Psoas muscle (tissue), 8 donors: ENCODE data around the gene RGS12. TPM values are rescaled to one million over a fixed set of nuclear protein-coding genes. Genes with fewer than 3 reads are reported as not detected.

Experiments
- ATAC-seq, 4 donors: fragments of 200-7000 bp; cut with Tn5 transposase; one replicate each; pipeline ENCODE4 v1.9.1; 2020; ENCODE audit warnings: moderate library complexity in 3 of 4, mild to moderate bottlenecking in 2 of 4
- DNase-seq, 2 donors: peaks; one replicate each; pipeline ENCODE4 v3.0.0-alpha.2; 2020
- H3K27ac ChIP-seq: fragments of 200-600 bp; one replicate; pipeline ENCODE4 v1.8.0; 2022
- H3K27me3 ChIP-seq, 3 donors: fragments of 200-600 bp in 1 of 3; one replicate each; pipeline versions ENCODE4 v1.6.1 to v1.8.0; 2013 to 2022; ENCODE audit warnings: low read length in 2 of 3, mild to moderate bottlenecking in 2 of 3, moderate library complexity in 1 of 3; ENCODE audit not compliant: insufficient read depth in 3 of 3
- H3K36me3 ChIP-seq, 2 donors: fragments of 200-600 bp in 1 of 2; one replicate each; pipeline versions ENCODE4 v1.6.1 to v1.8.0; 2013 to 2022; ENCODE audit warnings: low read depth in 1 of 2, mild to moderate bottlenecking in 1 of 2, moderate library complexity in 1 of 2; ENCODE audit not compliant: insufficient read depth in 1 of 2
- H3K4me1 ChIP-seq: fragments of 200-600 bp; one replicate; pipeline ENCODE4 v1.8.0; 2022
- H3K4me3 ChIP-seq: fragments of 200-600 bp; one replicate; pipeline ENCODE4 v1.8.0; 2022; ENCODE audit warnings: mild to moderate bottlenecking
- H3K9me3 ChIP-seq: fragments of 200-600 bp; one replicate; pipeline ENCODE4 v1.8.0; 2022
- WGBS, 3 donors: extraction: QIAGEN DNeasy Blood & Tissue Kit; methylation state at CpG; one replicate each; pipeline versions ENCODE4 v1.1.6 to v1.1.7; 2013; 5-methylcytosine and 5-hydroxymethylcytosine counted together
- intact Hi-C, 2 donors: fragments of 100-400 bp; cut with DNase I; formaldehyde crosslinking; loops; one replicate each; pipeline versions ENCODE4 v1.11.0 to v1.14.2; 2022
- polyA plus RNA-seq, 3 donors: library from polyadenylated mRNA; stranded (reverse); fragments of 200-250 nt; gene quantifications; one replicate each; pipeline ENCODE4 v1.2.3, GENCODE V29; 2013
- total RNA-seq, 4 donors: library from RNA; stranded (reverse); fragmentation: NEBNext Ultra II Directional in 2 of 4; extraction: Animal tissue kit (Norgen Biotek cat#: 25700) in 2 of 4; gene quantifications; one replicate each; pipeline versions ENCODE4 v1.2.1 to v1.2.4, GENCODE V29; 2021 to 2023
- TF ChIP-seq, protein P1 (sequence below): fragments of 200-600 bp; IDR thresholded peaks from one replicate; pipeline ENCODE4 v1.8.0; 2022; ENCODE audit warnings: antibody characterized with exemption
- donor health status: healthy with polysubstance abuse.
- donor health status: DM: no; HTN: no; CAD: no; lungs with moderate emphysema.
- donor health status: Bipolar disorder and iron deficiency.
- donor health status: healthy.
- donor health status: DM: yes; HTN: yes; CAD: no.
- donor health status: DM: no; HTN: no; CAD: no.
- donor health status: DM: no; HTN: no; CAD: no.
- donor health status: DM: yes; HTN: yes; CAD: no.

The RGS12 gene
- total and polyA plus RNA-seq, 7 donors, result 7.5 to 29.0 (median 17.6) TPM

- TF ChIP-seq, protein P1, sequence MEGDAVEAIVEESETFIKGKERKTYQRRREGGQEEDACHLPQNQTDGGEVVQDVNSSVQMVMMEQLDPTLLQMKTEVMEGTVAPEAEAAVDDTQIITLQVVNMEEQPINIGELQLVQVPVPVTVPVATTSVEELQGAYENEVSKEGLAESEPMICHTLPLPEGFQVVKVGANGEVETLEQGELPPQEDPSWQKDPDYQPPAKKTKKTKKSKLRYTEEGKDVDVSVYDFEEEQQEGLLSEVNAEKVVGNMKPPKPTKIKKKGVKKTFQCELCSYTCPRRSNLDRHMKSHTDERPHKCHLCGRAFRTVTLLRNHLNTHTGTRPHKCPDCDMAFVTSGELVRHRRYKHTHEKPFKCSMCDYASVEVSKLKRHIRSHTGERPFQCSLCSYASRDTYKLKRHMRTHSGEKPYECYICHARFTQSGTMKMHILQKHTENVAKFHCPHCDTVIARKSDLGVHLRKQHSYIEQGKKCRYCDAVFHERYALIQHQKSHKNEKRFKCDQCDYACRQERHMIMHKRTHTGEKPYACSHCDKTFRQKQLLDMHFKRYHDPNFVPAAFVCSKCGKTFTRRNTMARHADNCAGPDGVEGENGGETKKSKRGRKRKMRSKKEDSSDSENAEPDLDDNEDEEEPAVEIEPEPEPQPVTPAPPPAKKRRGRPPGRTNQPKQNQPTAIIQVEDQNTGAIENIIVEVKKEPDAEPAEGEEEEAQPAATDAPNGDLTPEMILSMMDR, result no peak
- Histone ChIP-seq H3K4me1 (peaks cover 3% of the 10 kb centered on the region), H3K27ac (no peak overlapping the region), H3K4me3 (no peak overlapping the region), H3K36me3 (peaks cover 0 to 20% of the 10 kb centered on the region in 2 donors), H3K9me3 (no peaks in the 10 kb centered on the region), H3K27me3 (no peaks in the 10 kb centered on the region)
- ATAC-seq (no peak), DNase-seq (no peak)
- WGBS, 3 donors, result 87 to 97% (median 94%) methylated on average over 13 of the region's 13 CpGs
- intact Hi-C loops, result no loop called here
Observed at GRCh38 chr4:3314706-3315260, 22.0 kb downstream of the RGS12 start.

DNA sequence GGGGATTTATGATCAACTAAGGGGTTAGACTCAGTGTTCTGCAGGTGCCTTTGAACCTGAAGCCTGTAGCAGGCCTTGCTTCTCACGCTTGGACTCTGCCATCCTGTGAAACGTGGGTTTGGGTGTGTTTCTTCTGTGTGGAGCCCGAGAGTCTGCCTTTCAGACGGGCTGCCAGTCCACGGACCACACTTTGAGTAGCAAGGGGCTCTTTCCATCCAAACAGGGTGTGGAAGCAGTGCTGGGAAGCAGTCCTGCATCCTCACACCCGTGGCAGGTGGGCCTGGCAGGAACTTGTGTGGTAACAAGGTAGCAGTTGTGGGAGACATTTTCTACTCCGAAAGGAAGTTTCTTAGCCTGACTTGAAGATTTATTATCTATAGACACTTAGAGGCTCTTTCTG lies 22.7 kb downstream of the RGS12 start:
- H3K9me3 ChIP-seq, result no peaks in the 10 kb centered on the region
- 90 to 93% (median 92%) methylated on average over 7 of the region's 7 CpGs for WGBS, 3 donors
- ATAC-seq, result no peak
- H3K36me3 ChIP-seq, result peaks cover 0 to 20% of the 10 kb centered on the region in 2 donors
- no peak for DNase-seq
- H3K4me1 ChIP-seq, result peaks cover 10% of the 10 kb centered on the region
- intact Hi-C loops, result no loop called here
- no peaks in the 10 kb centered on the region for H3K27me3 ChIP-seq
- TF ChIP-seq, protein P1, result no peak
- no peak overlapping the region for H3K4me3 ChIP-seq
- no peak overlapping the region for H3K27ac ChIP-seq

DNA sequence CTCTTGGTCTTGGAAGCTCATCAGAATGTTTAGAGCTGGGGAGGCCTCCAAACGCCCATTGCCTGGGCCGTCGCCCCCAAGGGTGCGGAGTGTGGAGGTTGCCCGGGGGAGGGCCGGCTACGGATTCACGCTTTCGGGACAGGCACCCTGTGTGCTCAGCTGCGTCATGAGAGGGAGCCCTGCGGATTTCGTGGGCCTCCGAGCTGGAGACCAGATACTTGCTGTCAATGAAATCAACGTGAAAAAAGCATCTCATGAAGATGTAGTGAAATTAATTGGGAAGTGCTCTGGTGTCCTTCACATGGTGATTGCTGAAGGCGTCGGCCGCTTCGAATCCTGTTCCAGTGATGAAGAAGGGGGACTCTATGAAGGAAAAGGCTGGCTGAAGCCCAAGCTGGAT lies 23.3 kb downstream of the RGS12 start:
- H3K4me3 ChIP-seq, result no peak overlapping the region
- TF ChIP-seq, protein P1, result no peak
- intact Hi-C loops, result no loop called here
- ATAC-seq (no peak), DNase-seq (no peak)
- H3K36me3 ChIP-seq, result peaks cover 0 to 20% of the 10 kb centered on the region in 2 donors
- no peaks in the 10 kb centered on the region for H3K27me3 ChIP-seq
- H3K4me1 ChIP-seq, result peaks cover 15% of the 10 kb centered on the region
- H3K27ac ChIP-seq, result no peak overlapping the region
- 94 to 97% (median 96%) methylated on average over 18 of the region's 18 CpGs for WGBS, 3 donors
- no peaks in the 10 kb centered on the region for H3K9me3 ChIP-seq

DNA sequence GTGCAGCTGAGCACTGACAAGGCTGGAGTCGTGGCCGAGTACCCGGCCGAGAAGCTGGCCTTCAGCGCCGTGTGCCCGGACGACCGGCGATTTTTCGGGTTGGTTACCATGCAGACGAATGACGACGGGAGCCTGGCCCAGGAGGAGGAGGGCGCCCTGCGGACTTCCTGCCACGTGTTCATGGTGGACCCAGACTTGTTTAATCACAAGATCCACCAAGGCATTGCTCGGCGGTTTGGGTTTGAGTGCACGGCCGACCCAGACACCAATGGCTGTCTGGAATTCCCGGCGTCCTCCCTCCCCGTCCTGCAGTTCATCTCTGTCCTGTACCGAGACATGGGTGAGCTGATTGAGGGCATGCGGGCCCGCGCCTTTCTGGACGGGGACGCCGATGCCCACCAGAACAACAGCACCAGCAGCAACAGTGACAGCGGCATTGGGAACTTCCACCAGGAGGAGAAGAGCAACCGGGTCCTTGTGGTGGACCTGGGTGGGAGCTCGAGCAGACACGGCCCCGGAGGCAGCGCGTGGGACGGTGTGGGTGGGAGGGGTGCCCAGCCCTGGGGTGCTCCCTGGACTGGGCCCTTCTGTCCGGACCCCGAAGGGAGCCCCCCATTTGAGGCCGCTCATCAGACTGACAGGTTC lies 24.3 kb downstream of the RGS12 start:
- no peak for DNase-seq
- TF ChIP-seq, protein P1, result no peak

More for the DNA sequence above, 24.3 kb downstream of the RGS12 start:
- Histone ChIP-seq H3K27ac (no peak overlapping the region), H3K4me3 (no peak overlapping the region), H3K4me1 (peaks cover 25% of the 10 kb centered on the region), H3K27me3 (no peaks in the 10 kb centered on the region), H3K36me3 (peaks cover 0 to 20% of the 10 kb centered on the region in 2 donors), H3K9me3 (no peaks in the 10 kb centered on the region)
- no peak for ATAC-seq
- WGBS, 3 donors, result 95 to 97% (median 96%) methylated on average over 42 of the region's 42 CpGs
- intact Hi-C loops, result no loop called here
